HG03442 (cell line): ENCODE results near the gene ZMAT2.
"Not testable (repeated sequence)": the region's sequence is repeated elsewhere in the genome, so short reads cannot be mapped to it uniquely, and the experiment has no call there.

Experiments
- ATAC-seq: cut with Tn5 transposase; IDR thresholded peaks from one replicate; pipeline ENCODE4 v1.9.1; 2021; ENCODE audit warnings: mild to moderate bottlenecking, moderate library complexity; ENCODE audit not compliant: unreplicated experiment

Gene ZMAT2

DNA sequence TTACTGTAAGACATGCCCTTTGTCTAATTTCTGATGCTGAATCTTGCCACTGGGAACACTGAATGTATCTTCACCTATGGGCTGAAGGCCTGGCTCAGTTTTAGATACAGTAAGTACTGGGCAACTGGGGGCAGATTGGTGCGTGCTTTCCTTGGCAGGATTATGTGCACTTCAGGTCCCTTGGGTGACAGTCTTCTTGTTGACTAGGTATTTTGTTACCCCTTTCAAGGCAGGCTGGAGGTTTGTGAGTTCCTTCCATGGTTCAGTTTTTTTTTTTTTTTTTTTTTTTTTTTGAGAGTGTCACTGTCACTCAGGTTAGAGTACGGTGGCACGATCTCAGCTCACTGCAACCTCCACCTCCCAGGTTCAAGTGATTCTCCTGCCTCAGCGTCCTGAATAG lies 7.6 kb downstream of the ZMAT2 start:
- no peak for ATAC-seq

DNA sequence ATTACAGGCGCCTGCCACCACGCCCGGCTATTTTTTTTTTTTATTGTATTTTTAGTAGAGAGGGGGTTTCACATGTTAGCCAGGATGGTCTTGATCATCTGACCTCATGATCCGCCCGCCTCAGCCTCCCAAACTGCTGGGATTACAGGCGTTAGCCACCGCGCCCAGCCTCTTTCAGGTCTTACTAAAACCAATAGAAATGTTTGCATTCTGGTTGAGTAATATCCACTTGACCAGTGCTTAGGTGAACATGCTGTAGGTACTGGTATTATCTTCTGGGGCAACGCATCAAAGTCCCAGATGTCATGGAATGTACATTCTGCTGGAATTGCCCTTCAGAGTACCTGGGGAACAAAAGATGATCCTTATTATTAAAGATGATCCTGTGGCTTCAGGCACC lies 8.5 kb downstream of the ZMAT2 start:
- not testable (repeated sequence) for ATAC-seq

DNA sequence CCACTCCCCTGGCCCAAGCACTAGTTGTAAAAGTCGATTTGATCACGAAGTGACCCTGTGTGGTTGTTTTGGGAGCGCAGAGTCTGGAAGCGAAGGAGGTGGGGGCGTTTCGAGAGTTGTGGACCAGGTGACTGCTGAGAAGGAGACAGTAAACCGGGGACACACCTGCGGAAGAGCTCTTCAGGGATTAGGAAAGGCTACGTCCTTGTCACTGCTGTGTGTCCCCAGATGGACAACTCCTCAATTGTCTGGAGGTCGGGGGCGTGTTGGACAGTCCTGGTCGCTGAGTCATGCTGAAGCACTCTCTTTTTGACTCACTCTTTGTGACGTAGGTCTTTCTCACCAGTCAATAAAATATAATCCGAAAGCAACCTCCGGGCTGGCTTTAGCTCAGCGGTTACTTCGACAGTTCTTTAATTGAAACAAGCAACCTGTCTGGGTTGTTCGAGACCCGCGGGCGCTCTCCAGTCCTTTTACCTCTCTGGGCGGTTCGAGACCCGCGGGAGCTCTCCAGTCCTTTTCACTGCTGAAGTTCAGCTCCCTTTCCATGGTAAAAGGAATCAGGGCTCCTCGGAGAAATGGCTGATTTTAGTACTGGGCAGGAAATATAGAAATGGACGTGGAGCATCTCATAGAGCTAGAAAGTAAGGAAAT lies 10.8 kb downstream of the ZMAT2 start:
- peak; percentile 89 for ATAC-seq

DNA sequence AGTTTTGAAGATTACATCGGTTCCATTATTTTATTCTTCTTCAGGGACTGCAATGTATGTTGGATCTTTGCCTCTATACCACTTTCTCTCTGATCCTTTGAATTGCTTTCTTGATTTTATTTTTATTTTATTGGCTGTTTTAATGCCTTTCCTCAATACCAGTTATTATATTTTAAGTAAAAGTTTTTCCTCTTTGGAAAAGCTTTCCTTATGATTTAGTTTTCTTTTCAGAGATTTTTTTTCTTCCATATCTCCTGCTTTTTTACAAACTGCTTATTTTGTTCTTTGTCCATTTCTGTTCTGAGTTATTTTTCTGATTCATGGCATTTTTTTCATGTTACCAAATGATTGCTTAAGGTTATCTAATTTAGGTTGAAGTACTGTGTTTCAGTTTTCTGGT lies 11.5 kb downstream of the ZMAT2 start:
- no peak for ATAC-seq

DNA sequence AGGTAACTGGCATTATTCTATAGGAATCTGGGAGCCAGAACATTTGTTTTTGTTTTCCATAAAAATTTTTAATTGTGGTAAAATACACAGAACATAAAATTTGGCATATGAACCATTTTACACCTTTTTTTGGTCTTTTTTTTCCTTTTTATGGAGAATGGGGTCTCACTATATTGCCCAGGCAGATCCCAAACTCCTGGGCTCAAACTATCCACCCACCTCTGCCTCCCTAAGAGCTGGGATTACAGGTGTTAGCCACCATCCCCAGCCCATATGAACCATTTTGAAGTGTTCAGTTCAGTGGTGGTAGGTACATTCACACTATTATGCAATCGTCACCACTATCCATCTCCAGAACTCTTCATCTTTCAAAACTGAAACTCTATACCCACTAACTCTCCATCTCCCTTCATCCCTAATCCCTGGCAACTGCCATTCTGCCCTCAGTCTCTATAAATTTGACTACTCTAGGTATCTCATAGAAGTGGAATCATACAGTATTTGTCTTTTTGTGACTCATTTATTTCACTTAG lies 13.4 kb downstream of the ZMAT2 start:
- no peak for ATAC-seq

DNA sequence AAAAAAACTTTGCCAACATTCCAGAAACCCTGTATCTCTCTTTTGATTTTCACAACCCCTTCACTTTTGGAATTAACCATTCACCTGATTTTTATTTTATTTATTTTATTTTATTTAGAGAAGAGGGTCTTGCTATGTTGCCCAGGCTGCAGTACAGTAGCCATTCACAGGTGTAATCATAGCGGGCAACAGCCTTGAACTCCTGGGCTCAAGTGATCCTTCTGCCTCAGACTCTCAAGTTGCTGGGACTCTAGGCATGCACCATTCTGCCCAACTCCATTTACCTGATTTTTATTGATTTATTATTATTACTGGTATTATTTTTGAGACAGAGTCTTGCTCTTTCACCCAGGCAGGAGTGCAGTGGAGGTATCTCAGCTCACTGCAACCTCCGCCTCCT lies 16.0 kb downstream of the ZMAT2 start:
- not testable (repeated sequence) for ATAC-seq

DNA sequence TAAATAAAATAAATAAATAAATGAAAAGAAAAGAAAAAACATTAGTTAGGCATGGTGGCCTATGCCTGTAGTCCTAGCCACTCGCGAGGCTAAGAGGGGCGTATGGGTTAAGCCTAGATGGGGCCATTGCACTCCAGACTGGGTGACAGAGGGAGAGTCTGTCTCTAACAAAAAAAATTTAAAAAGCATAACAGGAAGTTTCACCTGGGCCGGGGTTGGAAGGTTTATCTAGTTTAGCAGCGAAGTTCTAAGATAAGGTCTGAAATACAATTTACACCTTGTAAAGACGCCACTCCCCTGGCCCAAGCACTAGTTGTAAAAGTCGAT lies 18.0 kb downstream of the ZMAT2 start:
- no peak for ATAC-seq

DNA sequence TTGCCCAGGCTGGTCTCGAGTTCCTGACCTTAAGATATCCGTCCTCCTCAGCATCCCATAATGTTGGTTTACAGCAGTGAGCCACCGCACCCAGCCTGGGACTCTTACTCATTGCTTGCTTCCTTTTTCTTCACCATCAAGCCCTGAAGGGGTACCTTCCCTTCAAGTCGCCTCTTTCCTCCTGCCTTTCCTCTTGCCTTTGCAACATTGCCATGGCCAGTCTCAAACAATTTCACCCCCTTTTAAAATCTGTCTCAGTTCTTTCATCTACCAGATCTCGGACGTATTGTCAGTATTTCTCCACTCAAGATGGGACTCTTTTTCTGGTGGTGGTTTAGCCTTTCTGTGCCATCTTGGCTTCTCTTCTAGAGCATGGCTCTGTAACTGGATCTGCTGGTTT lies 20.5 kb downstream of the ZMAT2 start:
- ATAC-seq, result not testable (repeated sequence)

DNA sequence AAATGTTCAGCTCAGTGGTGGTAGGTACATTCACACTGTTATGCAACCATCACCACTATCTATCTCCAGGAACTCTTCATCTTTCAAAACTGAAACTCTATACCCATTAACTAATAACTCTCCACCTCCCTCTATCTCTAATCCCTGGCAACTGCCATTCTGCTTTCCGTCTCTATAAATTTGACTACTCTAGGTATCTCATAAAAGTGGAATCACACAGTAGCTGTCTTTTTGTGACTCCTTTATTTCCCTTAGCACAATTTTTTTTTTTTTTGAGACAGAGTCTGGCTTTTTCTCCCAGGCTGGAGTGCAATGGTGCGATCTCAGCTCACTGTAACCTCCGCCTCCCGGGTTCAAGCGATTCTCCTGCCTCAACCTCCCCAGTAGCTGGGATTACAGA lies 21.1 kb downstream of the ZMAT2 start:
- not testable (repeated sequence) for ATAC-seq

DNA sequence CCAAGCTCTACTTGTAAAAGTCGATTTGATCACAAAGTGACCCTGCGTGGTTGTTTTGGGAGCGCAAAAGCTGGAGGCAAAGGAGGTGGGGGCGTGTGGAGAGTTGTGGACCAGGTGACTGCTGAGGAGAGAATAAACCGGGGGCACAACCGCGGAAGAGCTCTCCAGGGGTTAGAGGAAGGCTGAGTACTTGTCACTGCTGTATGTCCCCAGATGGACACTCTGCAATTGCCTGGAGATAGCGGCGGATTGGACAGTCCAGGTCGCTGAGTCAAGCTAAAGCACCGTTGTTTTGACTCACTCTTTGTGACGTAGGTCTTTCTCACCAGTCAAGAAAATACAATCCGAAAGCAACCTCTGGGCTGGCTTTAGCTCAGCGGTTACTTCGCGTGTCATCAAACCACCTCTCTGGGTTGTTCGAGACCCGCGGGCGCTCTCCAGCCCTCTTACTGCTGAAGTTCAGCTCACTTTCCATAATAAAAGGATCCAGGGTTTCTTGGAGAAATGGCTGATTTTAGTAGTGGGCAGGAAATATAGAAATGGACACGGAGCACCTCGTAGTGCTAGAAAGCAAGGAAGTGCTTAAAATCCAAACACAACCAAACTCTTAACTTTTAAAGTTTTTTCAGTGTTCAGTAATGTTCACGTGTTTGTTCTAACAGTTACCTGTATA lies 25.7 kb downstream of the ZMAT2 start:
- ATAC-seq, result peak; percentile 95

DNA sequence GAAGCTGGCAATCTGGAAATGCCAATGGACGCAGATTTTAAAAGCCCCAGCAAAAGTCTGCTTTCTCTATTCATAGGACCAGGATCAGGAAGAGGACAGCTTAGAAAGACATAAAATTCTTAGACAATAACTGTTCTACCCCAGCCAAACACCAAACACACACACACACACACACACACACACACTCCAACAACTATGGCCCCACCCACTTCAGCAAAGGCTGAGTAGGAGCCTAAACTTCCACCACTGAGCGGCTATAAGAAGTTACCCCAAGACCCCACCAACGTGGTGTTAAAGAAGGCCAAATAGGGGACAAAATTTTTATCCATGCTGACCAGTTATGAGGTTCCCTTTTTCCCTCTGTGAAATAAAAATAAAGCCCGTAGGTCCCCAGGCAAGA lies 32.9 kb downstream of the ZMAT2 start:
- no peak for ATAC-seq

DNA sequence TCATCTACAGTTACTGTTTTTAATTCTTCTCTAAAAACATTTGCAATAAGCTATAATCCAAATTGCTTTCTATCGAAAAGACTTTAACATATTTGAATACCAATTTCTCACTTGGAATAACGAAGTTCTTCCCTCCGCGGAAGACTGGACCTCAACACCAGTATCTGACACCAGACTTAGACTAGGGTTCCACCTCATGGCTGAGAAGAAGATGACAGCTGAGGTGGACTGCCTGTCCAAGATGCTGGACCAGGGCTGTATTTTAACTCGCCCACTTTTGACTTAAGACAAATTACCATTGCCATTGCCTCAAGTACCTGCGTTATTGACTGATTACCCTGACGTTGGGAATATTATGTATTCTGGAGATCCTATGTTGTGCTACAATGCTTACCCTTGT lies 34.1 kb downstream of the ZMAT2 start:
- ATAC-seq, result no peak

DNA sequence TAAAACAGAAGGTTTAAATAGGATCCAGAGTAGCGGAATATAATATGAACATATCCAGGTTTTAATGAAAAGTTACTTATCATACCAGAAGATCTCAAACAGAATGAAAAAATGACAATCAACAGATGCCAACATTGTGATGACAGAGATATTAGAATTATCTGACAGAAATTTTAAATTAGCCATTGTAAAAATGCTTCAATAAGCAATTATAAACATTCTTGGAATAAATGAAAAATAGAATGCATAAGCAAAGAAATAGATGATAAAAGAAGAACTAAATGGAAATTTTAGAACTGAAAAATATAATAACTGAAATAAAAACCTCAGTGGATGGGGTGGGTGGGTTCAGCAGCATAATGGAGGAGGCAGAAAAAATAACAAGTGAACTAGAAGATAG lies 37.2 kb downstream of the ZMAT2 start:
- ATAC-seq, result no peak

DNA sequence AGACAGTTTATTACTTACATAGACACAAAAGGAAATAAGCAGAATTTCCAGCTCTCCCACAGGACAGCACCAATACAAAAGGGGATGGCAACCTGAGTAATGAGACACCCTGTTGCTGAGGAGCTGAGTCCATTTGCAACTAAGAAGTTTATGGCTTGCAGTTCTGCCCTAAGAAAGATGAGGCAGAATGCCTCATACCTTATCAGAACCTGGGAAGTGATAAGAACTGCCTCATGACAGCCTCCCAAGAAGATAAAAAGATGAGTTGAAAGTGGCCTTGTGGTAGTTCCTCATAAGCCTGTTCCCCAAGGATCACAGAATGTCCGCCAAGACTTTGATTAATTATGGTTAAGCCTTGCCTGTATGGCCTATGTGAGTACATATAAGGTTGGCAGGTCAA lies 41.7 kb downstream of the ZMAT2 start:
- ATAC-seq, result no peak

DNA sequence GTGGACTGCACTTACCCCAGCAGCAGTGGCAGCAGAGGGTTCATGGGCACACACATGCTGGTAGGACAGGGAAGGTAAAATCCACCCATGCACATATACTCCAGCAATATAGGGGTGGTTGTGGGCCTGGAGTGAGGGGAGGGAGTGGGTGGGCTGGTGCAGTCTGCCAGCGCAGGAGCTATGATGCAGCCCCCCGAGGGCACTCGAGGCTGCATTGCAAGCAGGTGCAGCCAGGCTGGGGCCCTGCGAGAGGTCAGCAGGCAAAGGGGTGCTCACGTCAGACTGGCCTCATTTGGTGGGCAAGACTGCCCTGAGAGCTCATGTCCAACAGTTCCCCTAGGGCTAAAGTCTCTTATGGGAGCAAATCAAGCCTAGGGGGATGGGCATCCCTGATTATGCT lies 53.3 kb downstream of the ZMAT2 start:
- ATAC-seq, result no peak
